ENCODE data around the gene ZNF3. TPM values are rescaled to one million over a fixed set of nuclear protein-coding genes. Genes with fewer than 3 reads are reported as not detected.
A peak's percentile ranks its signal among the peaks of the same experiment; 100 is the strongest.

The ZNF3 gene
- total RNA-seq, 1 donor from 2014 or later = 23.0 TPM

- Histone ChIP-seq H3K27me3 (ENCODE audit: low read depth) (no peaks in the 10 kb centered on the region), H3K4me1 (peaks cover 24% of the 10 kb centered on the region), H3K4me3 (peak overlapping the region; percentile 97), H3K36me3 (peaks cover 68% of the 10 kb centered on the region), H3K9me3 (no peaks in the 10 kb centered on the region), H3K27ac (no peak overlapping the region)
- DNase-seq (no peak), ATAC-seq (no peak)
- no peak for TF ChIP-seq CTCF (IDR thresholded peaks at IDR 0.05)
- intact Hi-C loops (cut with DNase I) = no loop called here
Observed at GRCh38 chr7:100099452-100099851, 17.9 kb upstream of the ZNF3 start.

GRCh38 chr7:100098913-100099312, 17.4 kb upstream of the ZNF3 start:
- Histone ChIP-seq H3K9me3 (no peaks in the 10 kb centered on the region), H3K4me3 (no peak overlapping the region), H3K27ac (no peak overlapping the region), H3K4me1 (peaks cover 24% of the 10 kb centered on the region), H3K36me3 (peaks cover 68% of the 10 kb centered on the region), H3K27me3 (ENCODE audit: low read depth) (no peaks in the 10 kb centered on the region)
- intact Hi-C loops (cut with DNase I) = no loop called here
- DNase-seq = no peak
- ATAC-seq = no peak
- TF ChIP-seq CTCF (IDR thresholded peaks at IDR 0.05) = no peak

- peaks cover 88% of the 10 kb centered on the region for H3K36me3 ChIP-seq
- peaks cover 22% of the 10 kb centered on the region for H3K4me1 ChIP-seq
- H3K27me3 ChIP-seq (ENCODE audit: low read depth) = no peaks in the 10 kb centered on the region
- TF ChIP-seq CTCF (IDR thresholded peaks at IDR 0.05) = no peak
- H3K4me3 ChIP-seq = no peak overlapping the region
- intact Hi-C loops (cut with DNase I) = no loop called here
- H3K9me3 ChIP-seq = no peaks in the 10 kb centered on the region
- DNase-seq (no peak), ATAC-seq (no peak)
- no peak overlapping the region for H3K27ac ChIP-seq
Observed at GRCh38 chr7:100095704-100096103, 14.2 kb upstream of the ZNF3 start.

GRCh38 chr7:100095289-100095688, 13.8 kb upstream of the ZNF3 start:
- H3K4me1 ChIP-seq = peaks cover 23% of the 10 kb centered on the region
- H3K27me3 ChIP-seq (ENCODE audit: low read depth) = no peaks in the 10 kb centered on the region
- no peak overlapping the region for H3K27ac ChIP-seq
- no peak for TF ChIP-seq CTCF (IDR thresholded peaks at IDR 0.05)
- intact Hi-C loops (cut with DNase I) = no loop called here
- no peaks in the 10 kb centered on the region for H3K9me3 ChIP-seq
- ATAC-seq (no peak), DNase-seq (no peak)
- H3K4me3 ChIP-seq = no peak overlapping the region
- H3K36me3 ChIP-seq = peaks cover 92% of the 10 kb centered on the region

- Histone ChIP-seq H3K27me3 (ENCODE audit: low read depth) (no peaks in the 10 kb centered on the region), H3K27ac (no peak overlapping the region), H3K4me1 (peaks cover 23% of the 10 kb centered on the region), H3K9me3 (no peaks in the 10 kb centered on the region), H3K36me3 (peaks cover 87% of the 10 kb centered on the region), H3K4me3 (no peak overlapping the region)
- DNase-seq (no peak), ATAC-seq (no peak)
- no peak for TF ChIP-seq CTCF (IDR thresholded peaks at IDR 0.05)
- intact Hi-C loops (cut with DNase I) = no loop called here
Observed at GRCh38 chr7:100093925-100094486, 12.5 kb upstream of the ZNF3 start.

All from lower lobe of right lung (tissue), 2 donors.